ENCODE results near the gene A3GALT2.

Gene A3GALT2

DNA sequence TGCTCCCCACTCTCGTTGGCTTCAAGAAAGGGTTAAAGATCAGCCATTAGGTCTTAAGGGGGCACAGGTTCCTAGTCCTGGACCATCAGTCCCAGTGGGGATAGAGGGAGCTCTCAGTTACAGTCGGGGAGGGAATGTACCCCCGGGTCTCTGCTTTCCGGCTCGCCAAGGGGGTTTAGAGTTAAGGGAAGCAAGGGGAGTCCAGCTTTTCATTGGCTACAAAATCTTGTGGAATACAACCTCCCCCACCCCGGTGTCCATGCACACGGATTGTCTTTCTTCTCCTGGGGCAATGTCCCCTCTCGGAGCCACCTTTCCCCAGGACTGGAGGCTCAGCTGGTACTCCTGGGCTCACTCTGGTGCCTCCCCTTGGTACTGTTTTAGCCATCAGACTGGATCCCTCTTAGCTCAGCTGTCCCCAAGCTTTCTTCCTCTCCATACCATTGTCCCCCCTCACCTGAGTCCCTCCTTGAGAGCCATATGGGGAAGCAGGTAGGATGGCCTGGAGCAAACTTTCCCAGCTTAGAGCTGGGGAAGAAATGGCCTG lies at the start of gene A3GALT2:
A3GALT2 (minus strand) TSS at position 480 of the 547 bp plus-strand sequence; CDS start at position 480, 0 bp downstream.
- CTCF ChIA-PET: interaction anchor here (0.5 to 1.6 kb wide), 5 partner anchors 8 to 891 kb away, joined by 3 to 4 read pairs (median 3); no protein-coding TSS in a partner anchor
- TF ChIP-seq, protein P1, sequence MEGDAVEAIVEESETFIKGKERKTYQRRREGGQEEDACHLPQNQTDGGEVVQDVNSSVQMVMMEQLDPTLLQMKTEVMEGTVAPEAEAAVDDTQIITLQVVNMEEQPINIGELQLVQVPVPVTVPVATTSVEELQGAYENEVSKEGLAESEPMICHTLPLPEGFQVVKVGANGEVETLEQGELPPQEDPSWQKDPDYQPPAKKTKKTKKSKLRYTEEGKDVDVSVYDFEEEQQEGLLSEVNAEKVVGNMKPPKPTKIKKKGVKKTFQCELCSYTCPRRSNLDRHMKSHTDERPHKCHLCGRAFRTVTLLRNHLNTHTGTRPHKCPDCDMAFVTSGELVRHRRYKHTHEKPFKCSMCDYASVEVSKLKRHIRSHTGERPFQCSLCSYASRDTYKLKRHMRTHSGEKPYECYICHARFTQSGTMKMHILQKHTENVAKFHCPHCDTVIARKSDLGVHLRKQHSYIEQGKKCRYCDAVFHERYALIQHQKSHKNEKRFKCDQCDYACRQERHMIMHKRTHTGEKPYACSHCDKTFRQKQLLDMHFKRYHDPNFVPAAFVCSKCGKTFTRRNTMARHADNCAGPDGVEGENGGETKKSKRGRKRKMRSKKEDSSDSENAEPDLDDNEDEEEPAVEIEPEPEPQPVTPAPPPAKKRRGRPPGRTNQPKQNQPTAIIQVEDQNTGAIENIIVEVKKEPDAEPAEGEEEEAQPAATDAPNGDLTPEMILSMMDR (conservative IDR thresholded peaks at IDR 0.05; ENCODE audit: low read depth): no peak
- no peak for DNase-seq (ENCODE audit: low spot score)
- H3K27ac ChIP-seq: peak within 1 kb of the TSS; percentile 47
- POLR2A ChIA-PET (ENCODE audit: low non-redundant PET): no interaction called here

DNA sequence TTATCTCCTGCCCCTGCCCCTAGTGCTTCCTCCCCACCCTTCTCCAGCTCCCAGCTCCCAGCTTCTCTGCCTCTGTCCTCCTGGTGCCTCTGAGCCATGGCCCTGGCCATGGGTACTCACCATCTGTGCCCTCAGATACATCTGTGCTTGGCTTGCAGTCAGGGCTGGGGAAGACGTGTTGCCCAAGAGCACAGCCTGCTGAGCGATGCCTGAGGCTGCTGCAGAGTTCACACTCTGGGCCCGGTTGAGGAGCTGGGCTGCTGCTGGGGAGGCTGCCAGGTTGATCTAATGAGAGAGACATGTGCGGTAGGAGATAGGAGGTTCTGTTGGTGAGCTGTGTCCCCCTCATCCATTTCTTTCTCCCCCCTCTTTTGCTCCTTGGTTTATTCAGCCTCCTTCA lies 49.4 kb upstream of the A3GALT2 start:
- CTCF ChIA-PET: interaction anchor here (1.2 to 2.8 kb wide), 2 partner anchors 85 to 101 kb away, joined by 3 to 13 read pairs; no protein-coding TSS in a partner anchor
- POLR2A ChIA-PET (ENCODE audit: low non-redundant PET): interaction anchor here (0.6 kb wide), 1 partner anchor 277 kb away, joined by 3 read pairs; no protein-coding TSS in a partner anchor
- no peak for DNase-seq (ENCODE audit: low spot score)
- TF ChIP-seq, protein P1 (conservative IDR thresholded peaks at IDR 0.05; ENCODE audit: low read depth): no peak
- no peak overlapping the region for H3K27ac ChIP-seq

DNA sequence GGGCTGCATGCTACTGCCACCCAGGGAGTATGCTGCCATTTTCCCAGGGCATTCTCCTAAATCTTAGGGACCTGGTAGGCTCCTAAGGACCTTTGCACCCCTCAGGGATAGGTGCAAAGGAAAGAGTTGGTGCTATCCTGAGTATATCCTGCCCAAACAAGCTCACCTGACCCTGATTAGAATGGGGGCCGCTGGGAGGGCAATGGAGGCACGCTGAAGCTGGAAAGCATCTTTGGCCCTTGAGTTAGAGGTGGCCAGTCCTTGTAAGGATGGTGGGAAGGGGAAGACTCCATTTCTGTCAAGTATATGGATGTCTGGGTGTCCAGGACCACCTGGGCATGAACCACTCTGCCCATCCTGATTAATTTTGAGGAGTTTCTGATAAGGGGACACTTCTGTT lies 48.9 kb upstream of the A3GALT2 start:
- ChIA-PET POLR2A (ENCODE audit: low non-redundant PET) (no interaction called here), CTCF (interaction anchor here (0.6 to 2.8 kb wide), 4 partner anchors 74 to 204 kb away, joined by 3 to 13 read pairs (median 4); no protein-coding TSS in a partner anchor)
- peak overlapping the region; percentile 9; the same call in 1 of the 2 replicates for H3K27ac ChIP-seq
- no peak for DNase-seq (ENCODE audit: low spot score)
- TF ChIP-seq, protein P1 (conservative IDR thresholded peaks at IDR 0.05; ENCODE audit: low read depth): no peak

DNA sequence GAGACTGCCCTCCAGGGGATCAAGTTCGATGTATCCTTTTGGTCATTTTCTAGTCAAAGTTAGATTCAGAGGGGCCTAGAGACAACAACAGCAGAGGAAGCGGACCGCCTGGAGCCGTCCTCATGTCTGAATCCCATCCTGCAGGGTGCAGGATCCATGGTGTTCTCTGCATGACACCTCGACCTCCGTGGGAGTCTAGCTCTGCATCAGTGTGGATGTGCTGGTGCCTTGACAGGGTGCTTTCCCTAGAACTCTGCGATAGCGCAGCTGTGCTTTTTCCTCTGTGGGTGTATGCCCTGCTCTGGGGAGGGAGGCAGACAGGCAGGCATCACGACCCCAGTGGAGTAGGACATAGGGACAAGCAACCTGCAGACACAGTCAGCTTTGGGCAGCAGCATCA lies 48.2 kb upstream of the A3GALT2 start:
- DNase-seq (ENCODE audit: low spot score): no peak
- TF ChIP-seq, protein P1 (conservative IDR thresholded peaks at IDR 0.05; ENCODE audit: low read depth): no peak
- ChIA-PET POLR2A (ENCODE audit: low non-redundant PET) (no interaction called here), CTCF (interaction anchor here (1.0 to 2.8 kb wide), 3 partner anchors 74 to 102 kb away, joined by 4 to 13 read pairs (median 4); no protein-coding TSS in a partner anchor)
- H3K27ac ChIP-seq: peak overlapping the region; percentile 9; the same call in 1 of the 2 replicates

DNA sequence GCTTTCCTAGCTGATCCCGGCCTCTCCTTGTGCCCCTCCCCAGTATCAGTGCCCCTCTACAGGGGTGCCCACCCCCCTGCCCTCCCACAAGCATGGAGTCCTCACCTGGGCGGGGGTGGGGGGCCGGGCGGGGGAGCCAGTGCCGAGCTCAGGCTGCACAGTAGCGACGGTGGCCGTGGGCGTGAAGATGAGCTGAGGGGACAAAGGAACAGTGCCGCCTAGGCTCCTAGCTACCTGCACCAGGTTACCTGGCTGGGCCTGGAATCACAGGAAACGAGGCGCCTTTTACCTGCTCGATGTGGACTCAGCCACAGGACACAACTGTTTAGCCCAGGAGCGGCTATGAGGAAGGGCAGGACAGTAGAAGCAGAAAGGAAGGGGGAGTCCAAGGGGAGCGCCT lies 47.5 kb upstream of the A3GALT2 start:
- no peak for DNase-seq (ENCODE audit: low spot score)
- ChIA-PET POLR2A (ENCODE audit: low non-redundant PET) (no interaction called here), CTCF (interaction anchor here (0.5 to 2.8 kb wide), 5 partner anchors 73 to 1621 kb away, joined by 3 to 13 read pairs (median 4); no protein-coding TSS in a partner anchor)
- TF ChIP-seq, protein P1 (conservative IDR thresholded peaks at IDR 0.05; ENCODE audit: low read depth): no peak
- 0 out of 2 replicates have a peak overlapping the region, but pooled peaks have one; percentile 9 for H3K27ac ChIP-seq

DNA sequence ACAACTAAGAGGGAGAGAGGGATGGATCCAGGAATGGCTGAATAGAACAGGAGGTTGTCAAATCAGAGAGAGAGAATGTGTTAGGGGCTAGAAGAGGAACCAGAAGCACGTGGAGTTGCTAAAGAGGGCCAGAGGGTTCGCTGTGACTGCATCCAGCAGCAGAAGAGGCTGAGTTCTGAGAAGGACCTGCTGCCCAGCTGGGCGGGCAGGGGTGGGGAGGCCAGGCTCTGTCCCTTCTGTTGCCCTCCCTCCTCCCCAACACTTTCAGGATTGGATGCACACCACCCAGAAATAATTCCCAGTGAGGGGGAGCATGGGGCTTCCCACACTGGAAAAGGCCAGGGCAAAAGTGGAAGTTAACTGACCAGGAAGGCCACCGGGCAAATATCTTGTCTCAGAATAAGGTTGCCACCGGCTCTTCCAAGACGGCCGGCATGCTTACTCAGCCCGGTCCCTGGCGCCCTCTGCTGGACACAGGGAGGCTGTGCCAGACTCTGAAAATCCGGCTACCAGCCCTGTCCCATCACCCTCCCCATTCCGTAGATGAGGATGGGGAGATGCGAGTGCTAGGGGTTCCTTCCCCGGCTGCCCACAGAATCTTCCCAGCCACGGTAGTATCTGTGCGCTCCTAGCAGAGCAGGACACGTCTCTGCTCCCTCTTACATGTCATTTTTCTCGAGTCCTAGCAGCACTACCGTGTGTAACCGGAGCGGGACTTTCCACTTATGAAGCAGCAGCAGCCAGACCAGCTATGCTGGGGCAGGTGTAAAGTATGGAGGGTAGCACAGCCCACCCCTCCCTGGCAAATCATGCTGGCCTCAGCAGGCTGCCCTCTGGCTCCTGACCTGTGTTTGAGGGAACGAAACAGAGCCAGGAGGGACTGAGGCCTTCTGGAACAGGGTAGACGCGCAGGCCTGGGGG lies 46.8 kb upstream of the A3GALT2 start:
- ChIA-PET CTCF (interaction anchor here (0.5 to 1.4 kb wide), 6 partner anchors 72 to 1622 kb away, joined by 3 to 5 read pairs (median 4); no protein-coding TSS in a partner anchor), POLR2A (ENCODE audit: low non-redundant PET) (no interaction called here)
- peak; percentile 80 for DNase-seq (ENCODE audit: low spot score)
- peak overlapping the region; percentile 19 for H3K27ac ChIP-seq
- TF ChIP-seq, protein P1 (conservative IDR thresholded peaks at IDR 0.05; ENCODE audit: low read depth): peak; percentile 96

All from RWPE1 (cell line).